ENCODE measurements around the gene MME.

Gene MME

GRCh38 chr3:155227141-155227540 is 147.0 kb downstream of the MME start:
- H3K4me1 Mint-ChIP-seq, result peaks cover 8% of the 10 kb centered on the region
- peaks cover 13% of the 10 kb centered on the region for H3K9me3 Mint-ChIP-seq

GRCh38 chr3:155228676-155229075 is 148.6 kb downstream of the MME start:
- Mint-ChIP-seq H3K27me3 (ENCODE audit: low read depth) (no peaks in the 10 kb centered on the region), H3K27ac (peak overlapping the region; percentile 6 to 64 (median 11)), H3K36me3 (ENCODE audit: low read depth) (no peaks in the 10 kb centered on the region), H3K4me1 (peaks cover 21% of the 10 kb centered on the region), H3K4me3 (no peak overlapping the region), H3K9me3 (peaks cover 8% of the 10 kb centered on the region)
- TF ChIP-seq, protein P1, sequence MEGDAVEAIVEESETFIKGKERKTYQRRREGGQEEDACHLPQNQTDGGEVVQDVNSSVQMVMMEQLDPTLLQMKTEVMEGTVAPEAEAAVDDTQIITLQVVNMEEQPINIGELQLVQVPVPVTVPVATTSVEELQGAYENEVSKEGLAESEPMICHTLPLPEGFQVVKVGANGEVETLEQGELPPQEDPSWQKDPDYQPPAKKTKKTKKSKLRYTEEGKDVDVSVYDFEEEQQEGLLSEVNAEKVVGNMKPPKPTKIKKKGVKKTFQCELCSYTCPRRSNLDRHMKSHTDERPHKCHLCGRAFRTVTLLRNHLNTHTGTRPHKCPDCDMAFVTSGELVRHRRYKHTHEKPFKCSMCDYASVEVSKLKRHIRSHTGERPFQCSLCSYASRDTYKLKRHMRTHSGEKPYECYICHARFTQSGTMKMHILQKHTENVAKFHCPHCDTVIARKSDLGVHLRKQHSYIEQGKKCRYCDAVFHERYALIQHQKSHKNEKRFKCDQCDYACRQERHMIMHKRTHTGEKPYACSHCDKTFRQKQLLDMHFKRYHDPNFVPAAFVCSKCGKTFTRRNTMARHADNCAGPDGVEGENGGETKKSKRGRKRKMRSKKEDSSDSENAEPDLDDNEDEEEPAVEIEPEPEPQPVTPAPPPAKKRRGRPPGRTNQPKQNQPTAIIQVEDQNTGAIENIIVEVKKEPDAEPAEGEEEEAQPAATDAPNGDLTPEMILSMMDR (IDR thresholded peaks at IDR 0.05; ENCODE audit: unreplicated experiment in 3 of 3), result no peak

More at GRCh38 chr3:155227141-155227540, 147.0 kb downstream of the MME start:
- H3K36me3 Mint-ChIP-seq (ENCODE audit: low read depth), result no peaks in the 10 kb centered on the region
- no peak overlapping the region for H3K27ac Mint-ChIP-seq
- TF ChIP-seq, protein P1 (IDR thresholded peaks at IDR 0.05; ENCODE audit: unreplicated experiment in 3 of 3), result no peak
- H3K27me3 Mint-ChIP-seq (ENCODE audit: low read depth), result no peaks in the 10 kb centered on the region
- H3K4me3 Mint-ChIP-seq, result no peak overlapping the region

DNA sequence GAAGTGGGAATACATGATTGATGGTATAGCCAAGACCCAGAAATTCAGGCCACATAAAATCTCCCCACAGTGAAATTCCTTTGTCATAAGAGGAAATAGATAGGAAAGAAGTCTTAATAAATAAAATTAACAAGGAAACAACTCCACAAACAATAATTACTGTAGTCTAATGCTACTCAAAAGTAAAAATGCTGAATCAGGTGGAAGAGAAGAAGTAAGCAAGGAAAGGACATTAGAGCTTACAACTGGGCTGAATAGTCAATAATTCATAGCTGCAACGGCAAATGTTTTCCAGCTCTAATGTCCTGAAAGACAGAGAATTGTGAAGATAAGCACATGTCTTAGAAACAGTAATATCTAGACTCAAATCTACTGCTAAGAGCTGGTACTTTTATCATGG is 149.0 kb downstream of the MME start:
- peak overlapping the region; percentile 6 to 64 (median 11) for H3K27ac Mint-ChIP-seq
- H3K4me3 Mint-ChIP-seq, result no peak overlapping the region
- H3K4me1 Mint-ChIP-seq, result peaks cover 21% of the 10 kb centered on the region
- H3K9me3 Mint-ChIP-seq, result peaks cover 6% of the 10 kb centered on the region
- H3K36me3 Mint-ChIP-seq (ENCODE audit: low read depth), result no peaks in the 10 kb centered on the region
- no peaks in the 10 kb centered on the region for H3K27me3 Mint-ChIP-seq (ENCODE audit: low read depth)
- TF ChIP-seq, protein P1 (IDR thresholded peaks at IDR 0.05; ENCODE audit: unreplicated experiment in 3 of 3), result no peak

DNA sequence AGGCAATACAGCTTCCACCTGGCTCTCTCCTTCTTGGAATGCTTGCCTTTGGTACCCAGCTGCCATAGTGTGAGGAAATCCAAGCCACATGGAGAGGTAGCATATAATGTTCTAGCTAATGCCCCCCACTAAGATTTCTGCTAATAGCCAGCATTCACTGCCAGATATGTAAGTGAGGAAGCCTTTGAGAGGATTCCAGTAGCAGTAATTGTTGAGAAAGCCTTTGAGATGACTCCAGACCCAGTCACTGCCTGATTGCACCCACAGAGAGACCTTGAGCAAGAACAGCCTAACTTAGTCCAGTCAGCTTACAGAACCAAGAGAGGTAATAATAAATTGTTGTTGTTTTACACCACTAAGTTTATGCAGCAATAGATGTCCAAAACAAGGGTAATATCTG is 150.3 kb downstream of the MME start:
- no peak overlapping the region for H3K27ac Mint-ChIP-seq

DNA sequence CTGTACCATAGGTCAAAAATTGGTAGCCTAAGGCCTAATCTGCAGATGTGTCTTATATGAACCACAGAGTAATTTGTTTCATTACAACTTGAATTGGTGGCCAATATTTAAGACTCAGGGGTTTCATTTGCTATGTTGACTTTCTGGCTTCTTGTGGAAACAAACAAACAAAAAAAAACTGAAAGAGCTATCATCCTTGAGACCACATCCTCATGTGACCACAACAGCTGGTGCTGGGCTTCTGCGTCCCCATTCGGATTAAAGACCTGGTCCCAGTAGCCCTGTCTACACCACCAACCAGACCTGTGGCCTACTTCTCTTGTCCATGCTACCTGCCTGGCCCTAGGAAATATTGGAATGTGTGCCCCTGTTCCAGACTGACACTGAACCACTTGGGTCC is 151.7 kb downstream of the MME start:
- Mint-ChIP-seq H3K4me3 (no peak overlapping the region), H3K36me3 (ENCODE audit: low read depth) (no peaks in the 10 kb centered on the region), H3K9me3 (no peaks in the 10 kb centered on the region), H3K4me1 (peaks cover 21% of the 10 kb centered on the region), H3K27ac (peak overlapping the region in 1 of 3 experiments; percentile 9), H3K27me3 (ENCODE audit: low read depth) (no peaks in the 10 kb centered on the region)
- TF ChIP-seq, protein P1 (IDR thresholded peaks at IDR 0.05; ENCODE audit: unreplicated experiment in 3 of 3), result no peak

More for the DNA sequence above, 150.3 kb downstream of the MME start:
- Mint-ChIP-seq H3K27me3 (ENCODE audit: low read depth) (no peaks in the 10 kb centered on the region), H3K36me3 (ENCODE audit: low read depth) (no peaks in the 10 kb centered on the region), H3K4me1 (peaks cover 21% of the 10 kb centered on the region), H3K9me3 (no peaks in the 10 kb centered on the region), H3K4me3 (no peak overlapping the region)
- TF ChIP-seq, protein P1 (IDR thresholded peaks at IDR 0.05; ENCODE audit: unreplicated experiment in 3 of 3), result no peak

- Mint-ChIP-seq H3K36me3 (ENCODE audit: low read depth) (no peaks in the 10 kb centered on the region), H3K4me1 (peaks cover 21% of the 10 kb centered on the region), H3K27me3 (ENCODE audit: low read depth) (no peaks in the 10 kb centered on the region), H3K9me3 (peaks cover under 1% of the 10 kb centered on the region), H3K4me3 (no peak overlapping the region), H3K27ac (peak overlapping the region in 2 of 3 experiments; percentile 9 to 66)
- TF ChIP-seq, protein P1 (IDR thresholded peaks at IDR 0.05; ENCODE audit: unreplicated experiment in 3 of 3), result no peak
Observed at GRCh38 chr3:155232605-155233004, 152.5 kb downstream of the MME start.
